ENCODE results near the gene EFCAB9. TPM values are rescaled to one million over a fixed set of nuclear protein-coding genes. Genes with fewer than 3 reads are reported as not detected.
A peak's percentile ranks its signal among the peaks of the same experiment; 100 is the strongest.

The EFCAB9 gene
- polyA plus RNA-seq, 3 donors, result not detected

- H3K27ac Mint-ChIP-seq, result peak overlapping the region in 4 of 7 donors; percentile 1 to 79 (median 64)
- H3K4me1 ChIP-seq (ENCODE audit: control insufficient read depth in 1 of 2, insufficient read depth in 2 of 2, low read length in 2 of 2), result peaks cover 46 to 71% of the 10 kb centered on the region in 2 donors
Measured at GRCh38 chr5:172156541-172156994, 37.4 kb upstream of the EFCAB9 start.

GRCh38 chr5:172159016-172159415 is 35.0 kb upstream of the EFCAB9 start:
- Histone ChIP-seq H3K79me2 (ENCODE audit: insufficient read depth, low read length) (peaks cover 100% of the 10 kb centered on the region), H3K27me3 (ENCODE audit: control insufficient read depth in 2 of 2, insufficient read depth in 2 of 2, low read length in 2 of 2) (no peaks in the 10 kb centered on the region), H2AFZ (ENCODE audit: insufficient read depth, low read depth, low read length, poor library complexity, severe bottlenecking) (no peak overlapping the region), H3K4me1 (ENCODE audit: control insufficient read depth in 1 of 2, insufficient read depth in 2 of 2, low read length in 2 of 2) (peaks cover 34 to 67% of the 10 kb centered on the region in 2 donors), H3K4me3 (replicated peaks in 1 of 3; ENCODE audit: low read depth in 2 of 3, low read length in 3 of 3) (no peak overlapping the region), H3K9ac (ENCODE audit: insufficient read depth, low read length, poor library complexity, severe bottlenecking) (no peak overlapping the region), H3K4me2 (replicated peaks; ENCODE audit: extremely low read depth, low read length, poor library complexity, severe bottlenecking) (no peak overlapping the region), H3K36me3 (replicated peaks in 1 of 2; ENCODE audit: control insufficient read depth in 1 of 2, insufficient read depth in 2 of 2, low read length in 2 of 2) (peaks cover 24 to 73% of the 10 kb centered on the region in 2 donors), H4K20me1 (ENCODE audit: insufficient read depth, low read length) (peaks cover 93% of the 10 kb centered on the region), H3K27ac (ENCODE audit: low read depth in 1 of 2, low read length in 2 of 2) (no peak overlapping the region), H3K9me3 (replicated peaks in 1 of 2; ENCODE audit: control insufficient read depth in 1 of 2, insufficient read depth in 1 of 2, low read length in 2 of 2) (no peaks in the 10 kb centered on the region)
- peak overlapping the region in 1 of 7 donors; percentile 52 for H3K27ac Mint-ChIP-seq
- 98% methylated on average over 6 of the region's 8 CpGs for WGBS (ENCODE audit: insufficient coverage)
- intact Hi-C loops (cut with micrococcal nuclease), result no loop called here
- peaks cover 62% of the 10 kb centered on the region for H3K4me1 Mint-ChIP-seq
- H3K36me3 Mint-ChIP-seq, result peaks cover 67 to 73% of the 10 kb centered on the region in 2 donors
- no peak for TF ChIP-seq CTCF (IDR thresholded peaks at IDR 0.05)
- no peak for DNase-seq
- peaks cover 0 to 2% (median 0%) of the 10 kb centered on the region in 7 donors for H3K9me3 Mint-ChIP-seq
- no peak overlapping the region for H3K4me3 Mint-ChIP-seq
- peaks cover 0 to 5% (median 0%) of the 10 kb centered on the region in 3 donors for H3K27me3 Mint-ChIP-seq (ENCODE audit: low read depth in 3 of 3)

More at GRCh38 chr5:172156541-172156994, 37.4 kb upstream of the EFCAB9 start:
- Histone ChIP-seq H3K9ac (ENCODE audit: insufficient read depth, low read length, poor library complexity, severe bottlenecking) (no peak overlapping the region), H3K27me3 (ENCODE audit: control insufficient read depth in 2 of 2, insufficient read depth in 2 of 2, low read length in 2 of 2) (no peaks in the 10 kb centered on the region), H3K4me2 (replicated peaks; ENCODE audit: extremely low read depth, low read length, poor library complexity, severe bottlenecking) (no peak overlapping the region), H3K79me2 (ENCODE audit: insufficient read depth, low read length) (peaks cover 95% of the 10 kb centered on the region), H4K20me1 (ENCODE audit: insufficient read depth, low read length) (peaks cover 80% of the 10 kb centered on the region), H3K36me3 (replicated peaks in 1 of 2; ENCODE audit: control insufficient read depth in 1 of 2, insufficient read depth in 2 of 2, low read length in 2 of 2) (peaks cover 28 to 70% of the 10 kb centered on the region in 2 donors), H3K9me3 (replicated peaks in 1 of 2; ENCODE audit: control insufficient read depth in 1 of 2, insufficient read depth in 1 of 2, low read length in 2 of 2) (no peaks in the 10 kb centered on the region), H2AFZ (ENCODE audit: insufficient read depth, low read depth, low read length, poor library complexity, severe bottlenecking) (no peak overlapping the region), H3K4me3 (replicated peaks in 1 of 3; ENCODE audit: low read depth in 2 of 3, low read length in 3 of 3) (no peak overlapping the region), H3K27ac (ENCODE audit: low read depth in 1 of 2, low read length in 2 of 2) (peak overlapping the region in 1 of 2 donors; percentile 43)
- H3K27me3 Mint-ChIP-seq (ENCODE audit: low read depth in 3 of 3), result peaks cover 0 to 5% (median 0%) of the 10 kb centered on the region in 3 donors
- peaks cover 69% of the 10 kb centered on the region for H3K4me1 Mint-ChIP-seq
- intact Hi-C loops (cut with micrococcal nuclease), result no loop called here
- no peak for TF ChIP-seq CTCF (IDR thresholded peaks at IDR 0.05)
- H3K36me3 Mint-ChIP-seq, result peaks cover 76 to 82% of the 10 kb centered on the region in 2 donors
- WGBS (ENCODE audit: insufficient coverage), result 98% methylated on average over 8 of the region's 13 CpGs
- peaks cover 0 to 2% (median 0%) of the 10 kb centered on the region in 7 donors for H3K9me3 Mint-ChIP-seq
- no peak for DNase-seq
- no peak overlapping the region for H3K4me3 Mint-ChIP-seq

Data from CD14-positive monocyte (primary cell).